Fibroblast of pulmonary artery (primary cell): ENCODE results near the gene SSTR4.

Source experiments
- DNase-seq: peaks from one replicate; pipeline ENCODE4 v3.0.0-alpha.2; 2010; ENCODE audit warnings: low read depth
- H3K4me3 ChIP-seq: replicated peaks from 2 replicates; pipeline ENCODE4 v1.5.1; 2011; ENCODE audit warnings: low read depth, mild to moderate bottlenecking, control low read depth, low read length, moderate library complexity
- CTCF ChIP-seq: IDR thresholded peaks from 2 replicates; pipeline ENCODE4 v1.5.1; 2011; ENCODE audit warnings: mild to moderate bottlenecking, control low read depth, low read length, inconsistent platforms; ENCODE audit errors: missing control alignments

Gene SSTR4

GRCh38 chr20:23000232-23000947 lies 34.7 kb upstream of the SSTR4 start:
- H3K4me3 ChIP-seq: no peak overlapping the region
- TF ChIP-seq CTCF: no peak
- no peak for DNase-seq

GRCh38 chr20:23002276-23002675 lies 32.8 kb upstream of the SSTR4 start:
- no peak for DNase-seq
- no peak overlapping the region for H3K4me3 ChIP-seq
- no peak for TF ChIP-seq CTCF

GRCh38 chr20:23003077-23003635 lies 32.0 kb upstream of the SSTR4 start:
- no peak for DNase-seq
- no peak for TF ChIP-seq CTCF
- no peak overlapping the region for H3K4me3 ChIP-seq

- TF ChIP-seq CTCF: no peak
- no peak overlapping the region for H3K4me3 ChIP-seq
- no peak for DNase-seq
Observed at GRCh38 chr20:23003881-23004460, 31.1 kb upstream of the SSTR4 start.

- no peak overlapping the region for H3K4me3 ChIP-seq
- peak; percentile 26 for DNase-seq
- no peak for TF ChIP-seq CTCF
Observed at GRCh38 chr20:23005776-23006175, 29.3 kb upstream of the SSTR4 start.

GRCh38 chr20:23007462-23007861 lies 27.6 kb upstream of the SSTR4 start:
- no peak for DNase-seq
- TF ChIP-seq CTCF: no peak
- no peak overlapping the region for H3K4me3 ChIP-seq
